WTC11 (cell line): ENCODE data around the gene GGT6.

Experiments used
- CREB1 ChIP-seq: sonication (generic); formaldehyde crosslinking; IDR thresholded peaks from 2 replicates; pipeline ENCODE4 v1.8.0; 2023; ENCODE audit warnings: mild to moderate bottlenecking, missing genetic modification reagents
- CTCF ChIP-seq: fragments of 200-600 bp; IDR thresholded peaks from 2 replicates; pipeline ENCODE4 v1.8.0; 2022; ENCODE audit warnings: antibody characterized with exemption
- ESRRA ChIP-seq: sonication (generic); formaldehyde crosslinking; IDR thresholded peaks from 2 replicates; pipeline ENCODE4 v1.8.1; 2022; ENCODE audit warnings: mild to moderate bottlenecking, missing genetic modification reagents, borderline replicate concordance
- FOXK1 ChIP-seq: sonication (generic); formaldehyde crosslinking; IDR thresholded peaks from 2 replicates; pipeline ENCODE4 v1.8.0; 2022; ENCODE audit warnings: mild to moderate bottlenecking, moderate library complexity, missing genetic modification reagents
- FOXP1 ChIP-seq: sonication (generic); formaldehyde crosslinking; IDR thresholded peaks from 2 replicates; pipeline ENCODE4 v1.8.0; 2022; ENCODE audit warnings: missing genetic modification reagents, mild to moderate bottlenecking, moderate library complexity, borderline replicate concordance
- RELA ChIP-seq: sonication (generic); formaldehyde crosslinking; IDR thresholded peaks from 2 replicates; pipeline ENCODE4 v1.8.1; 2022; ENCODE audit warnings: missing genetic modification reagents, mild to moderate bottlenecking, borderline replicate concordance
- SMAD4 ChIP-seq: sonication (generic); formaldehyde crosslinking; IDR thresholded peaks from 2 replicates; pipeline ENCODE4 v1.8.0; 2022; ENCODE audit warnings: mild to moderate bottlenecking, missing genetic modification reagents
- USF1 ChIP-seq: sonication (generic); formaldehyde crosslinking; IDR thresholded peaks from 2 replicates; pipeline ENCODE4 v1.8.0; 2022; ENCODE audit warnings: mild to moderate bottlenecking, missing genetic modification reagents
- ZBTB21 ChIP-seq: sonication (generic); formaldehyde crosslinking; IDR thresholded peaks from 2 replicates; pipeline ENCODE4 v1.8.1; 2023; ENCODE audit warnings: mild to moderate bottlenecking, missing genetic modification reagents, borderline replicate concordance
- ZBTB43 ChIP-seq: sonication (generic); formaldehyde crosslinking; IDR thresholded peaks from 2 replicates; pipeline ENCODE4 v1.8.1; 2023; ENCODE audit warnings: mild to moderate bottlenecking, missing genetic modification reagents
- ZNF512 ChIP-seq: sonication (generic); formaldehyde crosslinking; IDR thresholded peaks from 2 replicates; pipeline ENCODE4 v1.8.1; 2022; ENCODE audit warnings: missing genetic modification reagents, borderline replicate concordance
- ZNF671 ChIP-seq: fragments of 250-450 bp; sonication (Bioruptor Pico); IDR thresholded peaks from 2 replicates; pipeline ENCODE4 v1.8.0; 2021; ENCODE audit warnings: mild to moderate bottlenecking
- TF ChIP-seq, protein P1 (sequence below): fragments of 250-450 bp; sonication (Bioruptor Pico); IDR thresholded peaks from 2 replicates; pipeline ENCODE4 v1.9.0; 2021; ENCODE audit warnings: moderate library complexity, mild to moderate bottlenecking, inconsistent platforms, borderline replicate concordance

- TF ChIP-seq ZNF671 (CRISPR knock-in tag): no peak
- no peak for TF ChIP-seq CREB1 (CRISPR knock-in tag)
- TF ChIP-seq CTCF: no peak
- TF ChIP-seq ZNF512: no peak
- no peak for TF ChIP-seq ZBTB43 (CRISPR knock-in tag)
- no peak for TF ChIP-seq ZBTB21 (CRISPR knock-in tag)
- TF ChIP-seq ESRRA (CRISPR knock-in tag): no peak
- TF ChIP-seq SMAD4 (CRISPR knock-in tag): no peak
- TF ChIP-seq, protein P1, sequence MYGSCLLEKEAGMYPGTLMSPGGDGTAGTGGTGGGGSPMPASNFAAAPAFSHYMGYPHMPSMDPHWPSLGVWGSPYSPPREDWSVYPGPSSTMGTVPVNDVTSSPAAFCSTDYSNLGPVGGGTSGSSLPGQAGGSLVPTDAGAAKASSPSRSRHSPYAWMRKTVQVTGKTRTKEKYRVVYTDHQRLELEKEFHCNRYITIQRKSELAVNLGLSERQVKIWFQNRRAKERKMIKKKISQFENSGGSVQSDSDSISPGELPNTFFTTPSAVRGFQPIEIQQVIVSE (CRISPR knock-in tag): no peak
- TF ChIP-seq USF1 (CRISPR knock-in tag): no peak
- TF ChIP-seq RELA (CRISPR knock-in tag): no peak
- no peak for TF ChIP-seq FOXK1 (CRISPR knock-in tag)
- no peak for TF ChIP-seq FOXP1 (CRISPR knock-in tag)
Measured at GRCh38 chr17:4598776-4599504, 38.6 kb upstream of the GGT6 start.
